Transverse colon (tissue), 4 donors: Measurements from ENCODE around the gene PNMA1. TPM values are rescaled to one million over a fixed set of nuclear protein-coding genes. Genes with fewer than 3 reads are reported as not detected.

ENCODE experiments used
- DNase-seq: peaks from one replicate; pipeline ENCODE4 v3.0.0-alpha.2; 2019
- H3K27ac ChIP-seq, 4 donors: fragments of 200-600 bp; sonication (generic); 2 replicates each; pipeline ENCODE4 v1.5.1; 2016 to 2018; ENCODE audit warnings: inconsistent platforms in 4 of 4
- H3K27me3 ChIP-seq: fragments of 200-600 bp; sonication (generic); 2 replicates; pipeline ENCODE4 v1.5.1; 2017; ENCODE audit warnings: inconsistent platforms
- H3K36me3 ChIP-seq, 4 donors: fragments of 200-600 bp; sonication (generic); 2 replicates each; pipeline ENCODE4 v1.5.1; 2017 to 2019; ENCODE audit warnings: inconsistent platforms in 4 of 4
- H3K4me1 ChIP-seq, 4 donors: fragments of 200-600 bp; sonication (generic); 2 replicates each; pipeline ENCODE4 v1.5.1; 2017 to 2020; ENCODE audit warnings: inconsistent platforms in 4 of 4
- H3K4me3 ChIP-seq, 4 donors: fragments of 200-600 bp; sonication (generic); 1 replicate in 1 of 4; 2 replicates in 3 of 4; pipeline versions ENCODE4 v1.5.1 to v1.6.1; 2017 to 2019; ENCODE audit warnings: inconsistent platforms in 4 of 4
- H3K9me3 ChIP-seq, 2 donors: fragments of 200-600 bp; sonication (generic); 2 replicates each; pipeline ENCODE4 v1.5.1; 2017 to 2019; ENCODE audit warnings: inconsistent platforms in 2 of 2
- EP300 ChIP-seq: sonication (generic); formaldehyde crosslinking; IDR thresholded peaks from one replicate; pipeline ENCODE4 v1.6.1; 2017; ENCODE audit warnings: antibody characterized with exemption, low read depth
- POLR2A ChIP-seq: fragments of 450-650 bp; IDR thresholded peaks from one replicate; pipeline ENCODE4 v1.6.1; 2016; ENCODE audit warnings: antibody characterized with exemption, mild to moderate bottlenecking, moderate library complexity
- POLR2AphosphoS5 ChIP-seq, 3 donors: sonication (generic); formaldehyde crosslinking; IDR thresholded peaks; one replicate each; pipeline ENCODE4 v1.6.1; 2016; ENCODE audit warnings: antibody characterized with exemption in 3 of 3
- WGBS, 2 donors: methylation state at CpG; one replicate each; pipeline ENCODE4 v1.1.5; 2018; ENCODE audit warnings: low coverage in 1 of 2; 5-methylcytosine and 5-hydroxymethylcytosine counted together
- in situ Hi-C, 4 donors: fragments of 200-750 bp; cut with MboI; loops; one replicate each; pipeline versions ENCODE4 v1.15.0 to v1.15.1; 2017; ENCODE audit warnings: low sequenced_read_pairs in 3 of 4, low pct_ligation_motif_present in 1 of 4, low pct_unique_long_range_greater_than_20kb in 1 of 4
- intact Hi-C: fragments of 100-400 bp; cut with DNase I; formaldehyde crosslinking; loops from one replicate; pipeline ENCODE4 v1.15.1; 2023; ENCODE audit warnings: low total_unique reads
- total RNA-seq, 4 donors: library from RNA; depleted of rRNA; stranded (reverse); fragments of >200 nt; gene quantifications; one replicate each; pipeline ENCODE4 v1.1.0, GENCODE V29; 2016
- TF ChIP-seq, protein P1 (sequence below), 5 experiments: fragments of 200-600 bp in 3 of 5; fragments of 450-650 bp in 2 of 5; sonication (generic) in 3 of 5; IDR thresholded peaks; 1 replicate in 2 of 5; 2 replicates in 3 of 5; pipeline ENCODE4 v1.5.1; 2016 to 2017; ENCODE audit warnings: antibody characterized with exemption in 5 of 5, inconsistent platforms in 3 of 5, mild to moderate bottlenecking in 2 of 5, moderate library complexity in 1 of 5

The PNMA1 gene
- total RNA-seq, 4 donors from 2014 or later = 12.7 to 22.1 (median 12.7) TPM

GRCh38 chr14:73696466-73697400, 17.5 kb downstream of the PNMA1 start:
- WGBS, 2 donors = 55 to 100% methylated on average over 1 to 2 of the region's 2 CpGs
- peak overlapping the region in 1 of 4 donors; percentile 3 for H3K27ac ChIP-seq
- no peak for TF ChIP-seq POLR2A
- TF ChIP-seq, protein P1, sequence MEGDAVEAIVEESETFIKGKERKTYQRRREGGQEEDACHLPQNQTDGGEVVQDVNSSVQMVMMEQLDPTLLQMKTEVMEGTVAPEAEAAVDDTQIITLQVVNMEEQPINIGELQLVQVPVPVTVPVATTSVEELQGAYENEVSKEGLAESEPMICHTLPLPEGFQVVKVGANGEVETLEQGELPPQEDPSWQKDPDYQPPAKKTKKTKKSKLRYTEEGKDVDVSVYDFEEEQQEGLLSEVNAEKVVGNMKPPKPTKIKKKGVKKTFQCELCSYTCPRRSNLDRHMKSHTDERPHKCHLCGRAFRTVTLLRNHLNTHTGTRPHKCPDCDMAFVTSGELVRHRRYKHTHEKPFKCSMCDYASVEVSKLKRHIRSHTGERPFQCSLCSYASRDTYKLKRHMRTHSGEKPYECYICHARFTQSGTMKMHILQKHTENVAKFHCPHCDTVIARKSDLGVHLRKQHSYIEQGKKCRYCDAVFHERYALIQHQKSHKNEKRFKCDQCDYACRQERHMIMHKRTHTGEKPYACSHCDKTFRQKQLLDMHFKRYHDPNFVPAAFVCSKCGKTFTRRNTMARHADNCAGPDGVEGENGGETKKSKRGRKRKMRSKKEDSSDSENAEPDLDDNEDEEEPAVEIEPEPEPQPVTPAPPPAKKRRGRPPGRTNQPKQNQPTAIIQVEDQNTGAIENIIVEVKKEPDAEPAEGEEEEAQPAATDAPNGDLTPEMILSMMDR (IDR thresholded peaks at IDR 0.05) = no peak
- no peak for TF ChIP-seq EP300
- TF ChIP-seq POLR2AphosphoS5 (IDR thresholded peaks at IDR 0.05) = no peak
- in situ Hi-C loops (no loop called here), intact Hi-C loops (no loop called here)
- H3K27me3 ChIP-seq = no peaks in the 10 kb centered on the region
- peaks cover 0 to 19% (median 6%) of the 10 kb centered on the region in 4 donors for H3K4me1 ChIP-seq
- DNase-seq = no peak
- H3K36me3 ChIP-seq = no peaks in the 10 kb centered on the region
- H3K4me3 ChIP-seq = no peak overlapping the region
- H3K9me3 ChIP-seq = no peaks in the 10 kb centered on the region

DNA sequence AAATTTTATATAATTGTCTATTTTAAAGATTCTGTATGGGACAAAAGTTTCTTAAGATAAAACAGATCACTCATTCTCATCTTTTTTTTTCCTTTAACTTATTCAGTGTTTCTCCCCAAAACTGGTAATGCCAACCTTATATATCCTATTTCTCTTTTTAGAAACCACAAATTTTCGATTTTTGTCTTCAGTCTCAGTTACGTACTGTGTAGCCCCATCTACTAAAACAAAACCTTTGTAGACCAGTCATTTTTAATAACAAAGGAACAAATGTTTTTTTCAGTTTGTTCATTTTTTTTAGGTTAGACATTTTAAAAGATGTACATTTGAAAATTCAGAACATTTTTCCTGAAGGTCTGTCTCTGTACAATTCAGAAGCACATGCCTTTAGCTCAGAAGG, 18.2 kb downstream of the PNMA1 start:
- WGBS, 2 donors = 69 to 78% methylated on average over 2 of the region's 2 CpGs

DNA sequence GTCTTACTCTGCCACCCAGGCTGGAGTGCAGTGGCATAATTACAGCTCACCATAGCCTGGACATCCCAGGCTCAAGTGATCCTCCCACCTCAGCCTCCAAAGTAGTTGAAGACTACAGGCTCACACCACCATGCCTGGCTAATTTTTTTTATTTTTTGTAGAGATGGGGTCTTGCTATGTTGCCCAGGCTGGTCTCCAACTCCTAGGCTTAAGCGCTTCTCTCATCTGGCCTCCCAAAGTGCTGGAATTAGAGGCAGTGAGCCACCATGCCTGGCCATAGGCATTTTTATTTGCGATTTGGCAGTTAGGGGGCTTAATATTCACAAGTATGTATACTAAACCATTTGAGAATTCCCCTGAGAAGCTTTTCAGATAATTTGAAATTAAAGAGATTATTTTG, 19.1 kb downstream of the PNMA1 start:
- intact Hi-C loops (no loop called here), in situ Hi-C loops (no loop called here)
- no peak overlapping the region for H3K27ac ChIP-seq
- H3K9me3 ChIP-seq = no peaks in the 10 kb centered on the region
- no peak overlapping the region for H3K4me3 ChIP-seq
- 98% methylated on average over 2 of the region's 2 CpGs; no CpG with 5 or more reads in 1 of the 2 donors for WGBS, 2 donors
- no peaks in the 10 kb centered on the region for H3K27me3 ChIP-seq
- DNase-seq = no peak
- no peaks in the 10 kb centered on the region for H3K36me3 ChIP-seq
- TF ChIP-seq POLR2A (no peak), EP300 (no peak), POLR2AphosphoS5 (IDR thresholded peaks at IDR 0.05) (no peak)
- TF ChIP-seq, protein P1 (IDR thresholded peaks at IDR 0.05) = no peak
- H3K4me1 ChIP-seq = peaks cover 0 to 13% (median 6%) of the 10 kb centered on the region in 4 donors

More for the DNA sequence above, 18.2 kb downstream of the PNMA1 start:
- peaks cover 0 to 19% (median 6%) of the 10 kb centered on the region in 4 donors for H3K4me1 ChIP-seq
- H3K27me3 ChIP-seq = no peaks in the 10 kb centered on the region
- no peak for TF ChIP-seq POLR2AphosphoS5 (IDR thresholded peaks at IDR 0.05)
- TF ChIP-seq, protein P1 (IDR thresholded peaks at IDR 0.05) = no peak
- no peak for TF ChIP-seq POLR2A
- TF ChIP-seq EP300 = no peak
- H3K36me3 ChIP-seq = no peaks in the 10 kb centered on the region
- no peak for DNase-seq
- in situ Hi-C loops = no loop called here
- no peaks in the 10 kb centered on the region for H3K9me3 ChIP-seq
- peak overlapping the region in 1 of 4 donors; percentile 3 for H3K27ac ChIP-seq
- no peak overlapping the region for H3K4me3 ChIP-seq
- intact Hi-C loops = no loop called here

- Histone ChIP-seq H3K36me3 (peaks cover 0 to 6% (median 0%) of the 10 kb centered on the region in 4 donors), H3K9me3 (no peaks in the 10 kb centered on the region), H3K4me1 (peaks cover 0 to 12% (median 6%) of the 10 kb centered on the region in 4 donors), H3K27me3 (no peaks in the 10 kb centered on the region), H3K27ac (no peak overlapping the region), H3K4me3 (no peak overlapping the region)
- in situ Hi-C loops (no loop called here), intact Hi-C loops (no loop called here)
- DNase-seq = no peak
- WGBS, 2 donors = 90 to 93% methylated on average over 2 of the region's 2 CpGs
- TF ChIP-seq EP300 (no peak), POLR2A (no peak), POLR2AphosphoS5 (IDR thresholded peaks at IDR 0.05) (no peak)
- TF ChIP-seq, protein P1 (IDR thresholded peaks at IDR 0.05) = no peak
Observed at GRCh38 chr14:73694083-73694482, 20.1 kb downstream of the PNMA1 start.
